GM12892 (cell line): ENCODE data around the gene PTPRS.

Source experiments
- POLR2A ChIP-seq: IDR thresholded peaks from 2 replicates; pipeline ENCODE4 v1.6.1; 2011; ENCODE audit warnings: low read depth, low read length, control low read depth
- TAF1 ChIP-seq: IDR thresholded peaks from 2 replicates; pipeline ENCODE4 v1.6.1; 2011; ENCODE audit warnings: low read depth, mild to moderate bottlenecking, control low read depth, low read length, borderline replicate concordance

- no peak for TF ChIP-seq POLR2A
- TF ChIP-seq TAF1: no peak
Measured at GRCh38 chr19:5376928-5377327, 36.3 kb upstream of the PTPRS start.
